ENCODE measurements around the gene SLC22A4.

SLC22A4 gene

GRCh38 chr5:132293992-132294727 is at the start of gene SLC22A4:
TSS of gene SLC22A4 (plus strand) at chr5:132294394. CDS start at chr5:132294617, 223 bp downstream.
- DNase-seq = peak; percentile 79

- no peak for DNase-seq
Measured at GRCh38 chr5:132245593-132245992, 48.6 kb upstream of the SLC22A4 start.

GRCh38 chr5:132246806-132247205 is 47.4 kb upstream of the SLC22A4 start:
- no peak for DNase-seq

- no peak for DNase-seq
Measured at GRCh38 chr5:132250547-132250946, 43.6 kb upstream of the SLC22A4 start.

- DNase-seq = no peak
Measured at GRCh38 chr5:132251220-132251725, 42.9 kb upstream of the SLC22A4 start.

GRCh38 chr5:132253008-132253441 is 41.2 kb upstream of the SLC22A4 start:
- no peak for DNase-seq

GRCh38 chr5:132253452-132254320 is 40.5 kb upstream of the SLC22A4 start:
- DNase-seq = no peak

- no peak for DNase-seq
Measured at GRCh38 chr5:132254321-132254977, 39.7 kb upstream of the SLC22A4 start.

- no peak for DNase-seq
Measured at GRCh38 chr5:132256086-132256782, 38.0 kb upstream of the SLC22A4 start.

- DNase-seq = no peak
Measured at GRCh38 chr5:132256783-132257130, 37.4 kb upstream of the SLC22A4 start.

- DNase-seq = no peak
Measured at GRCh38 chr5:132257131-132258101, 36.8 kb upstream of the SLC22A4 start, which contains the start of gene PDLIM4. TSS of gene PDLIM4 (plus strand) at chr5:132257696. CDS start at chr5:132257735, 39 bp downstream.

- no peak for DNase-seq
Measured at GRCh38 chr5:132258102-132259068, 35.8 kb upstream of the SLC22A4 start.

GRCh38 chr5:132259069-132259851 is 34.9 kb upstream of the SLC22A4 start:
- peak; percentile 31 for DNase-seq

GRCh38 chr5:132260051-132260450 is 34.1 kb upstream of the SLC22A4 start:
- no peak for DNase-seq

GRCh38 chr5:132260714-132261551 is 33.3 kb upstream of the SLC22A4 start:
- no peak for DNase-seq

GRCh38 chr5:132261881-132262845 is 32.0 kb upstream of the SLC22A4 start:
- DNase-seq = no peak
